B cell (primary cell): ENCODE data around the gene SYNPO. TPM values are rescaled to one million over a fixed set of nuclear protein-coding genes. Genes with fewer than 3 reads are reported as not detected.
A peak's percentile ranks its signal among the peaks of the same experiment; 100 is the strongest.

Experiments used
- ATAC-seq: fragments of 200-7000 bp; cut with Tn5 transposase; one replicate; pipeline ENCODE4 v1.10.0; 2021; ENCODE audit warnings: low read depth, mild to moderate bottlenecking, moderate number of reproducible peaks, moderate library complexity
- CTCF ChIA-PET: fragments of 350-600 bp; sonication (Branson Sonifier 250); formaldehyde crosslinking; loops from one replicate; lab custom pipeline; 2021; ENCODE audit warnings: antibody characterized with exemption, inconsistent platforms; lab: Charles Lee
- POLR2A ChIA-PET: fragments of 350-600 bp; sonication (Branson Sonifier 250); formaldehyde crosslinking; loops from one replicate; lab custom pipeline; 2021; ENCODE audit warnings: antibody characterized with exemption; lab: Charles Lee
- DNase-seq: peaks from one replicate; pipeline ENCODE4 v3.0.0; 2013
- H2AFZ ChIP-seq: 2 replicates; pipeline ENCODE4 v1.6.1; 2012; ENCODE audit warnings: mild to moderate bottlenecking, low read depth, low read length; ENCODE audit not compliant: insufficient read depth, poor library complexity, severe bottlenecking
- H3K27ac ChIP-seq, 2 donors: 1 replicate in 1 of 2; 2 replicates in 1 of 2; pipeline ENCODE4 v1.5.1; 2012 to 2013; ENCODE audit warnings: low read length in 2 of 2, mild to moderate bottlenecking in 2 of 2, moderate library complexity in 1 of 2
- H3K27me3 ChIP-seq, 4 experiments: fragments of 200-600 bp in 1 of 4; sonication (generic) in 1 of 4; replicated peaks in 1 of 4; 1 replicate in 2 of 4; 2 replicates in 2 of 4; pipeline versions ENCODE4 v1.6.1 to v1.7.0; 2013 to 2016; ENCODE audit warnings: low read length in 3 of 4, mild to moderate bottlenecking in 2 of 4, mixed read lengths in 1 of 4, moderate library complexity in 1 of 4; ENCODE audit not compliant: insufficient read depth in 4 of 4, control insufficient read depth in 3 of 4; ENCODE audit errors: control extremely low read depth in 1 of 4
- H3K36me3 ChIP-seq, 2 experiments: replicated peaks in 1 of 2; 1 replicate in 1 of 2; 2 replicates in 1 of 2; pipeline versions ENCODE4 v1.6.1 to v1.7.1; 2013; ENCODE audit warnings: low read length in 1 of 2; ENCODE audit not compliant: insufficient read depth in 2 of 2, control insufficient read depth in 1 of 2; ENCODE audit errors: control extremely low read depth in 1 of 2, extremely low read depth in 1 of 2
- H3K4me1 ChIP-seq, 2 donors: fragments of 200-600 bp in 1 of 2; sonication (generic) in 1 of 2; 1 replicate in 1 of 2; 2 replicates in 1 of 2; pipeline versions ENCODE4 v1.5.1 to v1.6.1; 2013 to 2017; ENCODE audit warnings: low read length in 2 of 2; ENCODE audit not compliant: control insufficient read depth in 2 of 2, insufficient read depth in 2 of 2
- H3K4me2 ChIP-seq: replicated peaks from 2 replicates; pipeline ENCODE3; 2012; ENCODE audit warnings: mild to moderate bottlenecking, low read depth, low read length; ENCODE audit not compliant: poor library complexity, severe bottlenecking
- H3K4me3 ChIP-seq, 5 experiments: fragments of 200-600 bp in 1 of 5; sonication (generic) in 1 of 5; 1 replicate in 3 of 5; 2 replicates in 2 of 5; pipeline versions ENCODE4 v1.5.1 to v1.7.0; 2011 to 2016; ENCODE audit warnings: low read length in 4 of 5, mild to moderate bottlenecking in 4 of 5, low read depth in 2 of 5, control low read depth in 1 of 5, moderate library complexity in 1 of 5; ENCODE audit not compliant: insufficient read depth in 1 of 5; ENCODE audit errors: control extremely low read depth in 1 of 5, extremely low read depth in 1 of 5
- H3K79me2 ChIP-seq: fragments of 200-600 bp; sonication (generic); one replicate; pipeline ENCODE4 v1.6.0; 2016; ENCODE audit warnings: low read length; ENCODE audit not compliant: control insufficient read depth, insufficient read depth
- H3K9ac ChIP-seq: fragments of 200-600 bp; sonication (generic); 2 replicates; pipeline ENCODE4 v1.6.1; 2017; ENCODE audit warnings: mild to moderate bottlenecking, low read length, moderate library complexity
- H3K9me3 ChIP-seq, 3 donors: one replicate each; pipeline versions ENCODE4 v1.6.1 to v1.7.1; 2013; ENCODE audit warnings: low read length in 2 of 3; ENCODE audit not compliant: control insufficient read depth in 2 of 3, insufficient read depth in 1 of 3; ENCODE audit errors: control extremely low read depth in 1 of 3
- H4K20me1 ChIP-seq: 2 replicates; pipeline ENCODE4 v1.6.0; 2012; ENCODE audit warnings: mild to moderate bottlenecking, low read length; ENCODE audit not compliant: insufficient read depth, control insufficient read depth, poor library complexity, severe bottlenecking
- H3K27ac Mint-ChIP-seq: one replicate; pipeline ENCODE4 v1.8.0; 2021; ENCODE audit warnings: mixed read lengths
- H3K27me3 Mint-ChIP-seq: one replicate; pipeline ENCODE4 v1.8.0; 2021; ENCODE audit warnings: mixed read lengths
- H3K4me1 Mint-ChIP-seq: one replicate; pipeline ENCODE4 v1.8.0; 2021; ENCODE audit warnings: mixed read lengths
- H3K4me3 Mint-ChIP-seq: one replicate; pipeline ENCODE4 v1.8.0; 2021; ENCODE audit warnings: mixed read lengths
- H3K9me3 Mint-ChIP-seq: one replicate; pipeline ENCODE4 v1.8.0; 2022; ENCODE audit warnings: mixed read lengths; ENCODE audit not compliant: insufficient read depth
- EZH2 ChIP-seq: IDR thresholded peaks from 2 replicates; pipeline ENCODE4 v1.6.1; 2012; ENCODE audit warnings: borderline replicate concordance, low read depth, mild to moderate bottlenecking, moderate library complexity, low read length; ENCODE audit not compliant: insufficient read depth, poor library complexity, severe bottlenecking
- WGBS: methylation state at CpG from one replicate; pipeline ENCODE4 v1.1.5; 2013; ENCODE audit warnings: missing lambda C conversion rate; ENCODE audit not compliant: insufficient coverage; 5-methylcytosine and 5-hydroxymethylcytosine counted together
- intact Hi-C: fragments of 100-400 bp; cut with micrococcal nuclease; formaldehyde crosslinking; loops from one replicate; pipeline ENCODE4 v1.10.0; 2022
- polyA plus RNA-seq: library from polyadenylated mRNA; depleted of rRNA; stranded (reverse); fragments of >200 nt; gene quantifications from 2 replicates; pipeline ENCODE4 v1.2.3, GENCODE V29; 2012
- total RNA-seq, 2 donors: library from RNA; stranded (reverse); fragments of 120-200 nt in 1 of 2; gene quantifications; 1 replicate in 1 of 2; 2 replicates in 1 of 2; pipeline versions ENCODE4 v1.2.3 to v1.2.4, GENCODE V29; 2013 to 2022
- TF ChIP-seq, protein P1 (sequence below): fragments of 200-600 bp; IDR thresholded peaks from one replicate; pipeline ENCODE4 v1.8.0; 2022; ENCODE audit warnings: antibody characterized with exemption, mild to moderate bottlenecking

The SYNPO gene
- total and polyA plus RNA-seq, 2 donors (not counting 1 experiment from before 2014, with no cell fraction given), result 13.2 to 16.8 TPM

DNA sequence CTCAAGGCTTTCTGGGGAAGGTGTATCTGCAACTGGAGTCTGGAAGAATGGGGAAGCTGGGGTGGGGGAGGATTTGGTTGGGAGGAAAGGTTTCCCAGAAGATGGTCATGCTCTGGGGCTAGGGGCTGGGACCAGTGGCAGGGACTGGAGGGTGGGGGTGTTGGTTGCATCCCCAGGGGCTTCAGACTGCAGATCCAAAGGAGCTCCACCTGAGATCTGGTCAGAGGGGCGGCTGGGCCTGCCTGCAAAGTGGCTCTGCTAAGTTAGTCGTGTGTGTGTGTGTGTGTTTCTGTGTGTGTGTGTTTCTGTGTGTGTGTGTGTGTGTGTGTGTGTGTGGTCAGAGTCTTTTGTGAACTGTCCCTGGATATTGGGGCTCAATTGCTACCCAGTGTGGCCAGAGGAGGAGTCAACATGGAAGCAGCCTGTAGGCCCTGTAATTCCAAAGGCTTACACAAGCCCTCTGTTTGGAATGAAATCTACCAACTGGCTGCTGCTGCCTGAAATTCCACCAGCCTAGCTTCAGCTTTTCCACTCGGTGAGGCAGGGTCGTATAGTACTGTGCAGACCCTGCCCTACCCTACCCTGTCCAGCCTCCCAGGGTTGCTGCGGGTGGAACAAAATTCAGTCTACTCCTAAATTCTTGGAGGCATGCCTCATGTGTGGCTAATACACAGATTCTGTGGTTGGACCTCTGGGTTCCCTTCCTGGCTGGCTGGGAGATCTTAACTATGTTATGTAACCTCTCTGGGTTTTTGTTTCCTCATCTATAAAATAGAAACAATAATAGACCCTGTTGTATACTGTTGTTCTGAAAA, 12.5 kb upstream of the SYNPO start:
- Mint-ChIP-seq H3K4me3 (peak overlapping the region; percentile 93), H3K9me3 (no peaks in the 10 kb centered on the region), H3K4me1 (peaks cover 52% of the 10 kb centered on the region), H3K27ac (no peak overlapping the region), H3K27me3 (no peaks in the 10 kb centered on the region)
- H3K9ac ChIP-seq, result peak overlapping the region; percentile 4
- 94% methylated on average over 5 of the region's 5 CpGs for WGBS
- H3K27me3 ChIP-seq, result no peaks in the 10 kb centered on the region
- peaks cover 20% of the 10 kb centered on the region for H4K20me1 ChIP-seq
- ChIA-PET CTCF (interaction anchor here (1.1 to 1.7 kb wide), 3 partner anchors 16 to 73 kb away, joined by 3 to 6 read pairs (median 3); partner anchors contain the start of gene RBM22), POLR2A (interaction anchor here (0.6 kb wide), 2 partner anchors 141 to 194 kb away, joined by 3 to 7 read pairs; no protein-coding TSS in a partner anchor)
- peaks cover 44 to 48% of the 10 kb centered on the region in 2 donors for H3K4me1 ChIP-seq
- no peak overlapping the region for H3K27ac ChIP-seq
- H3K79me2 ChIP-seq, result peaks cover 54% of the 10 kb centered on the region
- TF ChIP-seq, protein P1, sequence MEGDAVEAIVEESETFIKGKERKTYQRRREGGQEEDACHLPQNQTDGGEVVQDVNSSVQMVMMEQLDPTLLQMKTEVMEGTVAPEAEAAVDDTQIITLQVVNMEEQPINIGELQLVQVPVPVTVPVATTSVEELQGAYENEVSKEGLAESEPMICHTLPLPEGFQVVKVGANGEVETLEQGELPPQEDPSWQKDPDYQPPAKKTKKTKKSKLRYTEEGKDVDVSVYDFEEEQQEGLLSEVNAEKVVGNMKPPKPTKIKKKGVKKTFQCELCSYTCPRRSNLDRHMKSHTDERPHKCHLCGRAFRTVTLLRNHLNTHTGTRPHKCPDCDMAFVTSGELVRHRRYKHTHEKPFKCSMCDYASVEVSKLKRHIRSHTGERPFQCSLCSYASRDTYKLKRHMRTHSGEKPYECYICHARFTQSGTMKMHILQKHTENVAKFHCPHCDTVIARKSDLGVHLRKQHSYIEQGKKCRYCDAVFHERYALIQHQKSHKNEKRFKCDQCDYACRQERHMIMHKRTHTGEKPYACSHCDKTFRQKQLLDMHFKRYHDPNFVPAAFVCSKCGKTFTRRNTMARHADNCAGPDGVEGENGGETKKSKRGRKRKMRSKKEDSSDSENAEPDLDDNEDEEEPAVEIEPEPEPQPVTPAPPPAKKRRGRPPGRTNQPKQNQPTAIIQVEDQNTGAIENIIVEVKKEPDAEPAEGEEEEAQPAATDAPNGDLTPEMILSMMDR, result no peak
- TF ChIP-seq EZH2, result no peak
- intact Hi-C loops, result loop anchor here (2.0 to 10.0 kb wide), 2 partner anchors 29 to 173 kb away; no protein-coding TSS in a partner anchor
- peak overlapping the region; percentile 97 for H3K4me2 ChIP-seq
- peaks cover 0 to 13% of the 10 kb centered on the region in 2 experiments for H3K36me3 ChIP-seq
- no peak overlapping the region for H2AFZ ChIP-seq
- H3K4me3 ChIP-seq, result no peak overlapping the region
- DNase-seq, result no peak
- no peak for ATAC-seq
- H3K9me3 ChIP-seq, result no peaks in the 10 kb centered on the region
